A673 (cell line): ENCODE measurements around the gene DGKK.

Experiments used
- CTCF ChIP-seq: fragments of 300-800, 200-600 bp; sonication (generic); conservative IDR thresholded peaks from 2 replicates; pipeline ENCODE4 v1.5.1; 2017; ENCODE audit warnings: low read depth, mild to moderate bottlenecking, antibody characterized with exemption, low read length, moderate library complexity, mixed read lengths
- EZH2 ChIP-seq: fragments of 200-600 bp; sonication (generic); IDR thresholded peaks from 2 replicates; pipeline ENCODE4 v1.6.1; 2017; ENCODE audit warnings: borderline replicate concordance, low read depth, mild to moderate bottlenecking, mixed read lengths, antibody characterized with exemption, low read length; ENCODE audit not compliant: poor library complexity, severe bottlenecking

- TF ChIP-seq EZH2 (no peak), CTCF (no peak)
These were observed 76.7 kb downstream of the DGKK start for GRCh38 chrX:50393902-50394301.
